Measurements from ENCODE around the gene MAGI3.
"Not testable (repeated sequence)": the region's sequence is repeated elsewhere in the genome, so short reads cannot be mapped to it uniquely, and the experiment has no call there.

MAGI3 gene

DNA sequence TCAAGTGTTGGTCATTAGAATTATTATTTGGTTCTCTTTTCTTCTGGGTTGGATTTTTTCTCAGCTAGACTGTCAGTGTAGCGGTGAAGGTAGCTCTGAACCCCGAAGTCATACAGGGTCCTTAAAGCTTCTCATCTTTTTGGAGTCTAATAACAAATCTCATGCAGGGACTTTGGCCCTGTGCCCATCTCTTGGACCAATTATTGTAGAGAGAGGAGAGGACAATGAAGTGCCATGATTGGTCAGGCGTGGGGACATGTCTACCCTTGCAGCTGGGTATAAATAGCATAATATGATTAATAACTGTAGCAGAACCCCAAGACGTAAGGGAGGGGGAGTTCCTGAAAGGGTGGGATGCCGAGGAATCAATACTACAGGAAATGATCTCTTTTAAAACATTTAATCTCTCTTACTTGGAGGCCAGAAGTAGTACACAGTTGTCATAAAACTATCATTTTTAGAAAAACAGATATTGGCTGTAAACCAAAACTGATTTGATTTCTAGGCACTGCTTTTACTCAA is 8.8 kb downstream of the MAGI3 start:
- DNase-seq: no peak

DNA sequence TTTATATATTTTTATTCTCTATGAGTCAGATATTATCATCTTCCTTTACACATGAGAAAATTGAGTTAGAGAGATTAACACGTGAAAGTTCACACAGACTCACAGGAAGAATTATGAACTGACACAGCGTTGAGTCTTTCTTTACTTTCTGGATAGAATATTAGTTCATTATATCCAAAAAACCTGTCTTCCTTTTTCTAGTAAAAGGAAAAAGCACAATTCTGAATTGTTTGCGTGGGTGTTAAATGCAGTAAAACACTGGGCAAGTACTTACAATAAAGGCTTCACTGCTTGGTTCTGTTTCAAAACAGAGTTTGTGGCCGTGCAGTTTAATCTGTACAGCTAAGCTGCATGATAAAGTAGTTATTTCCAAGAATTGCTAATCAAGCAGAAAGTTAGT is 10.8 kb downstream of the MAGI3 start:
- DNase-seq: no peak

DNA sequence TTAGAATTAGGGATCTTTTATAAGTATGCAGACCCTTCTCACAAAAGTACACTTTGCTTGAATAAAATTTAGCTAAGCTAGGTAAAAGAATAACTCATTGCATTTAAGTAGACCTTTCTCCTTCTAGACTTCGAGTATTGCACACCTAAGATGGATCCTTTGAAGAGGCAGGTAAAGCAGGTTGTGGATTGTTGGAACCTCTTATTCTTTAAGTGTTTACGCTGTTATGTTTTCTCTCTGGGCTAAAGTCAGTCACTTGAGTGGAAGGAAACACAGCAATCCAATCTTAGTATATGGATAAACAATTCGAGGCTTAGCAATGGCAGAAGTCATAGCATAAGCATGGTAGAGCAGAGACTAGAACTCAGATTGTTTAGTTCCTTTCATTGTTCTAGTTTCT is 11.4 kb downstream of the MAGI3 start:
- DNase-seq: no peak

DNA sequence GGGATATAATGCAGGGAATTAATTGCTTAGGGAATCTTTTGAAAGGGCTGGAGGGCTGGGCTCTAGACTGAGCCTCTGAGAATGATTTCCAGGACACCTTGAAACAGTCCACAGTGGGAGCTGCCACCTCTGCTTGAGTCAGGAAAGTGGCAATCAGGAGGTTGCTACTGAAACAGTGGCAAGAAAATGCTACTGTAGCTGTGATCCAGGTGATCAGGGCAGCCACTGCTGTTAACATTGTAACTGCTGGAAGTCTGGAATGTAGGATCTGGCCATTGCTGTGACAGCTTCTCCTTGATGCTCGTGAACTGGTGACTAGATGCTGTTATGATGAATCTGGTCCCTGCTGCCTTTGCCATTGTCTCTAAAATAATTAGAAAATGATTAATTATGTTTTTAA is 12.8 kb downstream of the MAGI3 start:
- DNase-seq: no peak

DNA sequence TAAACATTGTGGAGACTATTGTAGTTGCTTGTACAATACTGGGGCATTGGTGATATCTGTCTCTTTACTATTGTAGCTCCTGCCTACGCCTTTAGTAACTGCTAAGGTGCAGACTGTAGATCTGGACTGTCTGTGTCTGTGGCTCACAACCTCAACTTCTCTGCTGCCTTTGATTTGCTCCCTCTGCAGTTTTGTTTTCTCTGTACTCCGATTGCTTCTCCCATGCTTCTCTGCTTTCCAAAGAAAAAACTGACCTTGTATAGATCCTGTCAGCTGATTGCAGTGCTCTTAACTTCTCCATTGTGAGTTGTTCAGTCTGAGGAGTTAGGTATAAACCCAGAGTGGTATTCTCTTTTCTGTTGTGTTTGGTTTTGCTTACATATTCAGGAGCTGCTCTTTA is 15.3 kb downstream of the MAGI3 start:
- no peak for DNase-seq

DNA sequence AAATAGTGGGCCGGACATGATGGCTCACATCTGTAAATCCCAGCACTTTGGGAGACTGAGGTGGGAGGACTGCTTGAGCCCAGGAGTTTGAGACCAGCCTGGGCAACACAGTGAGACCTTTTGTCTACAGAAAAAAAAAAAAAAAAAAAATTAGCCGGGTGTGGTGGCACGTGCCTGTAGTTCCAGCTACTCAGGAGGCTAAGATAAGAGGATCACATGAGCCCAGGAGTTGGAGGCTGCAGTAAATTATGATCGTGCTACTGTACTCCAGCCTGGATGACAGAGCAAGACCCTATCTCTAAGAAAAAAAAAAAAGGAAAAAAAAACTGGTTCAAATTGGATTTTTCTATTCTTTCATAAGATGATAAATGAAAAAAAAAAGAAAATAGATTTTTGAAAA is 15.8 kb downstream of the MAGI3 start:
- DNase-seq: not testable (repeated sequence)

DNA sequence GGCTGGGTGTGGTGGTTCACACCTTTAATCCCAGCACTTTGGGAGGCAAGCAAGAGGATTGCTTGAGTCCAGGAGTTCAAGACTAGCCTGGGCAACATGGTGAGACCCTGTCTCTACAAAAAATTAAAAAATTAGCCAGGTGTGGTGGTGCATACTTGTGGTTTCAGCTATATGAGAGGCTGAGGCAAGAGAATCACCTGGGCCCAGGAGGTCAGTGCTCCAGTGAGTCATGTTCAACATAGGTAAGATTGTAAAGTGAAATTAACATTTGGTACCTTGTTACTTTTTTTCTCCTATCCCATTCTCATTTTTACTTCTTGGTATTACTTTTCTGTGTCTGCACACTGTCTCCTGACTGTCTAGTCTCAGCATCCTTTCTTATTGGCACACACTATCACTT is 19.0 kb downstream of the MAGI3 start:
- DNase-seq: no peak

DNA sequence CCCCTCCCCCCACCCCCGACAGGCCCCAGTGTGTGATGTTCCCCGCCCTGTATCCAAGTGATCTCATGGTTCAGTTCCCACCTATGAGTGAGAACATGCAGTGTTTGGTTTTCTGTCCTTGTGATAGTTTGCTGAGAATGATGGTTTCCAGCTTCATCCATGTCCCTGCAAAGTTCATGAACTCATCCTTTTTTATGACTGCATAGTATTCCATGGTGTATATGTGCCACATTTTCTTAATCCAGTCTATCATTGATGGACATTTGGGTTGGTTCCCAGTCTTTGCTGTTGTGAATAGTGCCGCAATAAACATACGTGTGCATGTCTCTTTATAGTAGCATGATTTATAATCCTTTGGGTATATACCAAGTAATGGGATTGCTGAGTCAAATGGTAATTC is 21.7 kb downstream of the MAGI3 start:
- not testable (repeated sequence) for DNase-seq

DNA sequence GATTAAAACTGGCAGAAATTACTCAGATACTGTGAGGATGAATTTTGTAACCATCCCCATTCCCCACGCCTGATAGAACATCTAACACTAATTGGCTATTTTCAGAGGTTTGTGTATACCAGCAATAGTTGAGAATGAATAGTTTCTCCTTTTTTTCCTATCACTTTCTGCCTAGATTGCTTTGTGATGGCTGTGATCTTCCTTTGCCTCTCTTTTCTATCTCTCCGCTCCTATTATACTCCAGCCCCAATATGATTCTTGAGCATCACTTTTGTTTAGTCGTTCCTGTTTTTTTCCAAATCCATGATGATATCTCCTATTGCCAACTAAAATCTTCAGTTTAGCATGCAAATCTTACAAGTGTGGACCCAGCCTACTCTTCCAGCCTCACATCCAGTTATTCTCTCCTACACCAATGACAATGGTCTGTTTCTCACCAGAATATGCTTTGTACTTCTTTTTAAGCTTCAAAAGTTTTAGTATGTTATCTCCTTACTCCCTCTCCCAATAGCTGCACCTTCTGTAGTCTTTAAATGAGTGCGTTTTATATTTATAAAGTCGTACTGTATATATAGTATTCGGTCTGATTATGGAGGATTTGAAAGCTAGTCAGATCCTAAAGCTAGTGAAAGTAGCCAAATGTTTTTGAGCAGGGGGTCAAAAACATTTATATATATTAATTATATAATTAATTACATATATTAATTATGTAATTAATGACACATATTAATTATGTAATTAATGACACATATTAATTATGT is 25.2 kb downstream of the MAGI3 start:
- DNase-seq: no peak

DNA sequence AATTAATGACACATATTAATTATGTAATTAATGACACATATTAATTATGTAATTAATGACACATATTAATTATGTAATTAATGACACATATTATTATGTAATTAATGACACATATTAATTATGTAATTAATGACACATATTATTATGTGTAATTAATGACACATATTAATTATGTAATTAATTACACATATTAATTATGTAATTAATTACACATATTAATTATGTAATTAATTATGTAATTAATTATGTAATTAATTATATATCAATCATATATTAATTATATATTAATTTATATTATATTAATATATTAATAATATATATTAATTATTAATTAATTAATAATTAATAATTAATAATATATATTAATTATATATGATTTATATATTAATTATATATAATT is 25.8 kb downstream of the MAGI3 start:
- DNase-seq: not testable (repeated sequence)

DNA sequence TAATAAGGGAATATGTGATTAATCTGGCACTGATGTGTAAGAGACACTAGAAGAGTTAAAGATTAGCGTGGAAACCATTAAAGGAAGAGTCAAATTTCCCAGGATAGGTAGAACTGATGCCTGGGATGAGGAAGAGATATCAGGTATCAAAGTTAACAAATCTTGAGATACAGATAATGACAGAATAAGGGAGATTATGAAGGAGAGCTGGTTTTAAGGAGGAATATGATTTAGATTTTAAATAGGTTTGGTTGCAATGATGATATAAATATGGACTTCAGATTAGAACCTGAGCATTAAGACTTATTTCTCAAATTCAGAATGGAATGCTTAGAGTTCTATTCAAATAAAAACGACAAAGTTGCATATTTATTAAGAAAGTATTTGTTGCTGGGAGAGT is 26.2 kb downstream of the MAGI3 start:
- DNase-seq: no peak

DNA sequence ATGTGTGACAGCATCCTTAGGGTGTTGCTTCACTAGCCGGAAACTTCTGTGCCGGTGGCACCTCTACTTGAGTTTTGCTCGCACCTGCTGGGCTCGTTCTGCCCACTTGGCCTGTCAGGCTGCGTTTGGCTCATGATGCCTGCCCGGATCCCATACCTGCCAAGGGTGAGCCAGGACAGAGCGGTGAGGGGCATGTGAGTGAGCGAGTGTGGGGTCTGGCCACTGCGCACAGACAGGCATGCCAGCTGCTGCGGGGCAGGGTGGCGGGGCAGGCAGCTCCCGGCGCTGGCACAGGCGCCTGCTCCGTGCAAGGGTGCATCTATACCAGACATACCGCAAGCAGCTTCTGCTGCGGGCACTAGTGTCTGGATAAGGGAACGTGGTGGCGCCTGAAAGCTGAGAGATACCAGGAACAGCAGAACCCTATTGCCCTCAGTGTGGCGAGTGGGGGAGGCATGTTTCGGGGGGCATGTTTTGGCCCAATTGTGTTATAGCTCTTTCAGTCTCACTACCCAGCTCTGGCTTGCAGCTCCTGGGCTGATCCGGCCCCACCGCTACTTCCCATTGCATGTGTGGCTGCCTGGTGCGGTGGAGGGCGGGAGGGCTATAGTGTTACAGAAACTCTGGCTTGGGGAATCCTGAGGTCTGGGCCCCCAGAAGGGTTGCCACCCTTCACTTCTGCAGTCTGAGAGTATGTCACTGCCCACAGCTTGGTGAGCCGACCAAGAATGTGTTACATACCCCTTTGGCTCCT is 32.2 kb downstream of the MAGI3 start:
- no peak for DNase-seq

DNA sequence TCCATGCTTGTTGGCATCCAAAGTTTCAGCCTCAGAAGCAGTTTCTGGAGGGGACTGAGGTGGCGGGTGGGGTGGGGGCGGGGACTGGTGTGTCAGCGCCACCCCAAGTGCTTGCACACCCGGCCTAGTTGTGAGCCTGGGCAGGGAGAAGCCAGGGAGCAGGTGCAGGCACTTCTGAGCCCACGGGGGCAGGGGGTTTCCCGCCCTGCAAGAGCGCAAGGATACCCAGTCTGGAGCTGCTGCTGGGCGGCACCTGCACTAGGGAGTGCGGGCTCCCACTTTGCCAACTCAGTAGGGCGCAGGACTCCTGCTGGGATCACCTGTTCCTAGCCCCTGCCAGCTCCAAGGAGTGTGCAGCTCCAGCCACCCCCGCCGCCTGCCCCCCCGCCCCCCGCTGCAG is 33.5 kb downstream of the MAGI3 start:
- DNase-seq: no peak

DNA sequence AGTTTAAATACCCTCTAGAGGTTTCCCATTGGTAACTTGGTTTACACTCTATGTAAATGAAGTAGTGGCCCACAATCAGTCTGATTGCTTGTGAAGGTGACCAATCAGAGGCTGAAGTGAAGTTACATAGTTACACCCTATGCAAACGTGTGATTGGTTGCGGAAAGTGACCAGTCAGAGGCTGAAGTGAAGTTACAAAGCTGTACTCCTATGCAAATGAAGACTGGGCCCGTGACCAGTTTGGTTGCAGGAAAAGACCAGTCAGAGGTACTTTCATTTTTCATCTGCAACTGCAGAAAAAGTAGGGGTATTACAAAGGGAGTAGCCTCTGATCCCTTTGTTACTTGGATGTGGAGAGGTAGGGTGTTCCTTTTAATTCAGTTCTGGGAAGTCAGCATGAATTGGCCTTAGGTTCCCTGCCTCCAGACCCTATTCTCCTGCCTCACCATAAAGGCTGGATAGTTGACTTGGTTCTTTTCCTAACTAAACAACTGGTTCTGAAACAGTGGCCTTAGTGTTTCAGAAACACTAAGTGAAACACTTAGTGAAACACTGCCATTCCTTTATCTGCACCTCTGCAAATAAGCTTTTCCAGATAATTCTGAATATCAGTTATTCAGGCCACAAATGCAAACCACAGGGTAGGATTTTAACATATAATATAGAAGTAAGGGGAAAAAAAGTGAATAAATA is 39.3 kb downstream of the MAGI3 start:
- no peak for DNase-seq

DNA sequence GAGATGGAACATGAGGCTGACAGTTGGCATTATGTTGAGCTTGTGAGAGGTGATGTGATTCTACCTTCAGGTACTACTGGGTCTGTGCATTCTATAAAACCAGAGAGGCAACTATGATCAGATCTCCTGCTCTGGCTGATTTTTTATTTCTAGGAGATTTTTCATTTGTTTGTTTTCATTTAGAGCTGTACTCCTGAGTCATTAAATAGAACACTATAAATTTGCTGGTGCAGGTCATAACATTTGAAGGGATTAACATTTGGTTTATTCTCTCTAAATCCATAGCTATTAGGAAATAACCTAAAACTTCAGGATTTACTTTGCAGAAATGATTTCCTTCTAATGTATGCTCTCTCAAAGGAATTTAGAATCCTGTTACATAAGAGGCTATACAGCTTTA is 42.9 kb downstream of the MAGI3 start:
- no peak for DNase-seq

DNA sequence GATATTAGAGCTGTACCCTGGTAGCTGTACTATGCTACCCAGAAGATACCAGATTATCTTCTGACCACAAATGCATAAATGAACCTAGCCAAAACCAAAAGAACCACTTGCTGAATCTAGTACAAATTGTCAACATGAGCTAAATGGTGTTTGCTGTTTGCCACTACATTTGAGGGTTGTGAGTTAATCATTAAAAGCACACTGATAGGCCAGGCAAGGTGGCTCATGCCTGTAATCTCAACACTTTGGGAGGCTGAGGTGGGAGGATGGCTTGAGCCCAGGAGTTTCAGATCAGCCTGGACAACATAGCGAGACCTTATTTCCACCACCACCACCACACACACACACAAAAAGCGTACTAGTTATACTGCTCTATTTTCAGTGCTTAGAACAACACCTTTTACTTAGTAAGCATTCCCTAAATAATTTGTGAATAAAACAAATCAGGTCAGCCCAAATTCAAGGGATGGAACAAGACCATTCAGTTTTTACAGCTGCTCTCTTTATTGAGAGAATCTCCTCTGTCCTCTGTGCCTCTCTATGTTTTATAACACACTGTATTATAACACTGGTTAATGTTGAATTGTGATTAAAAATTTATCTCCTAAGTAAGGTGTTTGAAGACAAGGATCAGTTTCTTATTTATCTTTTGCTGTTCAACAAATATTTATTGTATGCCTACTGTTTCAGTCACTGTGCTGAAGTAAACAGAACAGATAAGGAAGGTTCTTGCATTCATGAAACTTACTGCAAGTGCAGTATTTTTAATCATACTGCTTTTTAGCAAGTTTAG is 44.0 kb downstream of the MAGI3 start:
- DNase-seq: no peak

DNA sequence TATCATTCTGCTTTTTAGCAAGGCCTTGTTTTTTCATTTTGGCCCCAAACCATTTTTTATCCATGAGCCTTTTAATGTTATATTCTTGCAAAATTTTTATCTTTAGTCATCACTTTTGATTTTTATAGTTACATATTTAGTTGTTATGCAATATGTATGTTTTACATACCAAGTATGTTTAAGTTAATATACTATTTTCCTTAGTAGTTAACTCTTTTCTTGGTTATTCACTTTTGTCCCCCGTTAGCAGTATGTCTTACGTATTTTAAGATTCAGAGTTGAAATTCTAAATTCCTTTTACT is 44.5 kb downstream of the MAGI3 start:
- no peak for DNase-seq

DNA sequence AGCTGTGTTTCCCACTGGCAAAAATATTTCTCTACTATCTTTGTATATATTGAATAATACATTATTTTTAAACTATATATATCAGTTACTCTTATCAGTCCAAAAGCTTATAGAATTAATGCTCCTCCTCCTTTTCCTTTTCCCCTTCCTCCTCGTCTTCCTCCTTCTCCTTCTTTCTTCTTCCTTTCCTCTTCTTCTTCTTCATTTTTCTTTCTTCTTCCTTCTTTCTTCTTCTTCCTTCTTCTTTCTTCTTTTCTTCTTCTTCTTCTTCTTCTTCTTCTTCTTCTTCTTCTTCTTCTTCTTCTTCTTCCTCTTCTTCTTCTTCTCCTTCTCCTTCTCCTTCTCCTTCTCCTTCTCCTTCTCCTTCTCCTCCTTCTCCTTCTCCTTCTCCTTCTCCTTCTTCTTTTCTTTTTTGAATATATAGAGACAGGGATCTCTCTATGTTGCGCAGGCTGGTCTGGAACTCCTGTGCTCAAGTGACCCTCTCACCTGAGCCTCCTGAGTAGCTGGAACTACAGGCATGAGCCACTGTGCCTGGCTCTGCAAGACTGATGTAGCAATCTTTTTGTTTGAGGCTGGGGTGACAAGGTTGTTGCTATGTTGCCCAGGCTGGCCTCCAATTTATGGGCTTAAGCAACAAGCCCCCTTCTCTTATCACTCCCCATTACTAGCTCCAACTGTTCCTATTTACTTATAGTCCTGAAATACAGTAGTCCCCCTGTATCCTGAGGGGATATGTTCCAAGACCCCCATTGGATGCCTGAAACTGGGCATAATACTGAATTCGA is 47.4 kb downstream of the MAGI3 start:
- DNase-seq: no peak

DNA sequence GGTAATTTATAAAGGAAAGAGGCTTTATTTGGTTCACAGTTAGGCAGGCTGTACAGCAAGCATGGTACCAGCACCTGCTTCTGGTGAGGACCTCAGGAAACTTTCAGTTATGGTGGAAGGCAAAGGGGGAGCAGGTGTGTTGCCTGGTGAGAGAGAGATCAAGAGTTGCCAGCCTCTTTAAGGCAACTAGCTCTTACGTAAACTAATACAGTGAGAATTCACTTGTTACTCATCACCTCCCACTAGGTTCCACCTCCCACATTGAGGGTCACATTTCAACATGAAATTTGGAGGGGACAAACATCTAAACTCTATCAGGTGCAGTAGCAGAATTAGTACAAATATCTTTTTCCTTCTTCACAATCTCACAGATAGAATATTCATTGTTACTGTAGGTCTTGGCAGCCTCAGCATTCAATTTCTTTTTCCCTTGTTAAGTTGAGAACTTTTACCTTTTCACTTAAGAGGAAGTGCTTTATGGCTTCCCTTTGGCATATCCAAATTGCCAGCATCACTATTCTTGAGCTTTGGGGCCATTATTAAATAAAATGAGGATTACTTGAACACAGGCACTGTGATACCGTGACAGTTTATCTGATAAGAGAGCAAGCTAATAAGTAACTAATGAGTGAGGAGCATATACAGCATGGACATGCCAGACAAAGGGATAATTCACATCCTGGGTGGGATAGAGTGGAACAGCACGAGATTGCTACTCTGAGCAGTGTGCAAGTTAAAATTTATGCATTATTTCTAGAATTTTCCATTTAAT is 48.4 kb downstream of the MAGI3 start:
- no peak for DNase-seq

DNA sequence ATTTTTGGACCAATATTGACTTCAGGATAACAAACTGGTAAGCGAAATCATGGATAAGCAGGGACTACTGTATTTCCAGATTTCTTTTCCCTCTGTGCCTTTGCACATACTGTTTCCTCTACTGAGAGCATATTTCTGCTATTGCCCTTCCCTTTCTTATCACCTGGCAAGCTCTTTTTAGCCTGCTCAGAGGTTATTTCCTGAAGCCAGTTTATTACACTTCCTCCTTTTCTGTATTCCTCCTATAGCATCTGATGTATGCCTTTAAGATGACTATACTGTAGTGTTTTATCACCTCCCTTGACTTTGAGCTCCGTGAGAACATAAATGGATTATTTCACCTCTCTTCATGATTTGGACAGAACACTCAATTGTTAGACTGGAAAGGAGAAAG is 49.0 kb downstream of the MAGI3 start:
- no peak for DNase-seq

DNA sequence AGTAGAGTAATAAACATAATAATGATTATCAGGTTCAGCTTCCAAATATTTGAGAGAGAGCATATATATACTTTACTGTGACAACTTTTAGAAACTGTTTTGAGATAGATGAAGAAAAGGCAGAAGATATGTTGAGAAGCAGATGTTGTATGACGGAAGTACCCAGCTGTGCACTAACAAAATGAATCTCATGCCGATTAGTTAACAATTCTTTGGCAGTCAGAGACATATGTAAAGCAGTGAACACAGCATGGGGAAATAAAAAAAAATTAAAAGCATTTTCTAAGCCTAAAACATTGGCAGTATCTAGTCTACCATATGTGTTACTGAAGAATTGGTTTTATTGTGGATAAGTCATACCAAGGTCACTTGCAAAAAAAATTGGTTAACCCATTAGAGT is 51.8 kb downstream of the MAGI3 start:
- no peak for DNase-seq

DNA sequence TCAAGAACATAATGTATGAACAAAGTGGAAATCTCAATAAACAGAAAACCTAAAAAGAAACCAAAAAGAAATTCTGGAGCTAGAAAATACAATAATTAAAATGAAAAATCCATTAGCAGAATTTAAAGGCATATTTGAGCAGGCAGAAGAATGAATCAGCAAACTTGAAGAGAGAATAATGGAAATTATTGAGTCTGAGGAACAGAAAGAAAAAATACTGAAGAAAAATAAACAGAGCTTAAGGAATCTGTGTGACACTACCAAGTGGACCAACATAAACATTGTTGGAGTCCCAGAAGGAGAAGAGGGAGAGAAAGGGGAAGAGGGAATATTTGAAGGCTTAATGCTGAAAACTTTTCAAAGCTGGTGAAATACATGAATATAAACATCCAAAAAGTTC is 54.5 kb downstream of the MAGI3 start:
- no peak for DNase-seq

Data from SHP77 treated with DMSO at 0.1 percent for 48 hours (cell line).